Skeletal muscle satellite cell (primary cell): ENCODE measurements around the gene NACAD.

Source experiments
- H3K27me3 ChIP-seq: 2 replicates; pipeline ENCODE4 v1.7.0; 2013; ENCODE audit warnings: low read length; ENCODE audit not compliant: control insufficient read depth, insufficient read depth
- H3K36me3 ChIP-seq: 2 replicates; pipeline ENCODE4 v1.7.0; 2013; ENCODE audit warnings: mild to moderate bottlenecking, control low read depth, low read length; ENCODE audit not compliant: insufficient read depth
- H3K4me1 ChIP-seq: 2 replicates; pipeline ENCODE4 v1.7.0; 2013; ENCODE audit warnings: low read length; ENCODE audit not compliant: control insufficient read depth, insufficient read depth
- H3K4me2 ChIP-seq: 2 replicates; pipeline ENCODE4 v1.7.0; 2013; ENCODE audit warnings: mild to moderate bottlenecking, low read length
- H3K4me3 ChIP-seq: 2 replicates; pipeline ENCODE4 v1.7.0; 2013; ENCODE audit warnings: low read length
- H3K9ac ChIP-seq: 2 replicates; pipeline ENCODE4 v1.7.0; 2013; ENCODE audit warnings: mild to moderate bottlenecking, low read depth, low read length, moderate library complexity
- H3K9me3 ChIP-seq: replicated peaks from 2 replicates; pipeline ENCODE4 v1.7.0; 2013; ENCODE audit warnings: mild to moderate bottlenecking, control low read depth, low read length

Gene NACAD

GRCh38 chr7:45054442-45054841, 34.3 kb downstream of the NACAD start:
- H3K27me3 ChIP-seq, result no peaks in the 10 kb centered on the region
- no peak overlapping the region for H3K4me2 ChIP-seq
- H3K9ac ChIP-seq, result no peak overlapping the region
- H3K4me1 ChIP-seq, result peaks cover 12% of the 10 kb centered on the region
- no peak overlapping the region for H3K4me3 ChIP-seq
- no peaks in the 10 kb centered on the region for H3K9me3 ChIP-seq
- peaks cover 18% of the 10 kb centered on the region for H3K36me3 ChIP-seq

GRCh38 chr7:45053941-45054340, 34.8 kb downstream of the NACAD start:
- Histone ChIP-seq H3K4me2 (no peak overlapping the region), H3K27me3 (no peaks in the 10 kb centered on the region), H3K36me3 (peaks cover 22% of the 10 kb centered on the region), H3K9ac (no peak overlapping the region), H3K9me3 (no peaks in the 10 kb centered on the region), H3K4me3 (no peak overlapping the region), H3K4me1 (peaks cover 12% of the 10 kb centered on the region)

- H3K9ac ChIP-seq, result no peak overlapping the region
- no peak overlapping the region for H3K4me3 ChIP-seq
- no peaks in the 10 kb centered on the region for H3K9me3 ChIP-seq
- H3K36me3 ChIP-seq, result peaks cover 22% of the 10 kb centered on the region
- H3K4me2 ChIP-seq, result no peak overlapping the region
- H3K4me1 ChIP-seq, result peaks cover 12% of the 10 kb centered on the region
- no peaks in the 10 kb centered on the region for H3K27me3 ChIP-seq
Measured at GRCh38 chr7:45053401-45053800, 35.4 kb downstream of the NACAD start.

DNA sequence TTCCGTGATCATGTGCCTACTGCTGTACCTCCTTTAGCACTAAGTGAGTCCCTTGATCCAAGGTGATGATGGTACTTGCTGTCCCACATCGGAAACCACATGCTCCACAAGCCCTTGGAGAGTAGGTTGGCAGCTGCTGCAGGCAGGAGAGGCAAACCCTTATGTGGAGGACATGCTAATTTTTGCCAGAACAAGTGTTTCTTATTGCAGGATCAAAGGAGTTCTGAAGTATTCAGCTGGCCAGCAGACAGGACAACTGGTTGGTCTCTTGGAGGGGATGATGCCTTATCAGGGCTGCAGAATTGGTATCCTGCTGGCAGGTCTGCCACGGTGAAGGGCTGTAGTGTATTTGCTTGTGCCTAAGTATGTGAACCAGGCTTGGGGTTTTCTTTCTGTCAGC, 36.8 kb downstream of the NACAD start:
- Histone ChIP-seq H3K27me3 (no peaks in the 10 kb centered on the region), H3K4me3 (no peak overlapping the region), H3K9ac (no peak overlapping the region), H3K4me2 (no peak overlapping the region), H3K36me3 (peaks cover 27% of the 10 kb centered on the region), H3K4me1 (peaks cover 12% of the 10 kb centered on the region), H3K9me3 (no peaks in the 10 kb centered on the region)

DNA sequence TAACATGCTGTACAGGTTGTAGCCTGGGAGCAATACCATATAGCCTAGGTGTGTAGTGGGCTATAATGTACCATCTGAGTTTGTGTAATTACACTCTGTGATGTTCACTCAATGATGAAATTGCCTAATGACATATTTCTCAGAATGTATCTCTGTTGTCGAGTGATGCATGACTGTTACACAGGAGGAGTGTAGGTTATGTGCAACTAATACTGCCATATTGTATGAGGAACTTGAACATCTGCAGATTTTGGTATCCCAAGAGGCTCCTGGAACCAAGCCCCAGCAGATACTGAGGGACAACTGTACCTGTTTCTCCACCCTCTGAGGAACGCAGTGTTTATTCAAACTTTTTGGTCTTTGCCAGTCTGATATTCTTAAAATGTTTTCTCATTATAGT, 38.6 kb downstream of the NACAD start:
- Histone ChIP-seq H3K9ac (no peak overlapping the region), H3K36me3 (peaks cover 27% of the 10 kb centered on the region), H3K9me3 (no peaks in the 10 kb centered on the region), H3K4me2 (no peak overlapping the region), H3K4me1 (peaks cover 8% of the 10 kb centered on the region), H3K27me3 (no peaks in the 10 kb centered on the region), H3K4me3 (no peak overlapping the region)

- no peaks in the 10 kb centered on the region for H3K9me3 ChIP-seq
- H3K4me3 ChIP-seq, result no peak overlapping the region
- no peak overlapping the region for H3K4me2 ChIP-seq
- no peak overlapping the region for H3K9ac ChIP-seq
- H3K27me3 ChIP-seq, result no peaks in the 10 kb centered on the region
- peaks cover 27% of the 10 kb centered on the region for H3K36me3 ChIP-seq
- no peaks in the 10 kb centered on the region for H3K4me1 ChIP-seq
Measured at GRCh38 chr7:45048748-45049147, 40.0 kb downstream of the NACAD start.

- no peaks in the 10 kb centered on the region for H3K27me3 ChIP-seq
- H3K4me1 ChIP-seq, result no peaks in the 10 kb centered on the region
- no peak overlapping the region for H3K9ac ChIP-seq
- H3K4me3 ChIP-seq, result no peak overlapping the region
- H3K9me3 ChIP-seq, result no peaks in the 10 kb centered on the region
- H3K4me2 ChIP-seq, result no peak overlapping the region
- H3K36me3 ChIP-seq, result peaks cover 33% of the 10 kb centered on the region
Measured at GRCh38 chr7:45044338-45044737, 44.4 kb downstream of the NACAD start.

DNA sequence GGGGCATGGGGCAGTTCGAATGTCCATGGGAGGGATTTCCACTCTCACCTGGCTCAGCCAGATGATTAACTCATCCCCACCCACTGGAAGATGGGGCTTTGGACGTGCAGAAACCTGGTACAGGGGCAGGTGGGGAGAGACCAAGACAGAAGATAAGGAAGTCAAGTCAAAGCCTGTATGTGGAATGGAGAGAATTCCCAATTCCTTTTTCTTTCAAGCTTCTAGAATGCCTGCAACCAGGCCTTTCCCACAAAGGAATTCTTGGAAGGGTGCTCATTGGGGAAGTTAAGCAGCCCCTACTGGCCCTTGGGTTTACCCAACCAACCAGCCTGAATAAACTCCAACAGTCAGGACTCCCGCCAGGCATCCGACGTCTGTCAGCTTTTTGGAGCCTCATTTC, 49.7 kb downstream of the NACAD start:
- H3K36me3 ChIP-seq, result peaks cover 36% of the 10 kb centered on the region
- no peak overlapping the region for H3K9ac ChIP-seq
- H3K9me3 ChIP-seq, result no peaks in the 10 kb centered on the region
- H3K4me1 ChIP-seq, result peaks cover under 1% of the 10 kb centered on the region
- H3K27me3 ChIP-seq, result no peaks in the 10 kb centered on the region
- no peak overlapping the region for H3K4me3 ChIP-seq
- H3K4me2 ChIP-seq, result no peak overlapping the region

DNA sequence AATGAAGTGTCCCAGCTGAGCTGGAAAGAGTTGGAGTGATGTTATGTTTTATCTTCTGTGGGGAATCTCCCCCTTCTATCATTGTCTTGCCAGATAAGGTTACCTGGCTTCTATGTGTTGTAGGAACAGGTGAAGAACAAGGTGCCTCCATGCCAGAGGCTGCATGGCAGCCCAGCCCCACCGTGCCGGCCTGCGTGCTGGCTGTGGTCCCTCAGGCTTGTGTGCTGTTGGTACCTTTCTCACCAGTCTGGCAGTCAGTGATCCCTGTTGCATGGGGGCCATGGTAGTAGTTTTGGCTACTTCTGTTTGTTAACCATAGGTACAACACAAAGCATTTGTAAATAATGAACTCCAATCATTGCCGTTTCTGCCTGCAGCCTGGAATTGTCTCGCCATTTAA, 50.9 kb downstream of the NACAD start:
- Histone ChIP-seq H3K4me2 (no peak overlapping the region), H3K9ac (no peak overlapping the region), H3K9me3 (no peaks in the 10 kb centered on the region), H3K36me3 (peaks cover 32% of the 10 kb centered on the region), H3K4me3 (no peak overlapping the region), H3K27me3 (no peaks in the 10 kb centered on the region), H3K4me1 (peaks cover 13% of the 10 kb centered on the region)

DNA sequence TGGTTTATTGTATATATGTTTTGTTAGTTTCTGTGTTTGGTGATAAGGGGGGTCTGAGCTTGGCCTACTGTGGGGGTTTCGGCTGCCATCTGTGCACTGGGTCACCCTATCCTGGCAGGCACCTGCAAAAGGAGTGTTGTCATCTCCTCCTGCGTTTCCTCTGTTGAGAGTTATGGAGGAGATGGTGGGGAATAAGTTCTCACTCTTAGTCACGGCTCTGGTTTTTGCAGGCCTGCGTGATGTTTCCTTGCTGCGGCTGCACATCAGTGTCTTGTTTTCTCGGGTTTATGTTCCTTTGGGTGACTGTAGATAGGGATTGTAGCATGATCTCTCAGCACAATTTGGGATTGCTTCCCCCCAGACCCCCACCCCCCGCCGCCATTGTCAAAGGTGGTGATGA, 52.0 kb downstream of the NACAD start:
- Histone ChIP-seq H3K4me2 (no peak overlapping the region), H3K9me3 (no peaks in the 10 kb centered on the region), H3K4me1 (peaks cover 17% of the 10 kb centered on the region), H3K9ac (no peak overlapping the region), H3K4me3 (no peak overlapping the region), H3K36me3 (peaks cover 25% of the 10 kb centered on the region), H3K27me3 (no peaks in the 10 kb centered on the region)

GRCh38 chr7:45036317-45036716, 52.5 kb downstream of the NACAD start:
- Histone ChIP-seq H3K9me3 (no peaks in the 10 kb centered on the region), H3K27me3 (no peaks in the 10 kb centered on the region), H3K36me3 (peaks cover 20% of the 10 kb centered on the region), H3K4me3 (no peak overlapping the region), H3K9ac (no peak overlapping the region), H3K4me2 (no peak overlapping the region), H3K4me1 (peaks cover 17% of the 10 kb centered on the region)

DNA sequence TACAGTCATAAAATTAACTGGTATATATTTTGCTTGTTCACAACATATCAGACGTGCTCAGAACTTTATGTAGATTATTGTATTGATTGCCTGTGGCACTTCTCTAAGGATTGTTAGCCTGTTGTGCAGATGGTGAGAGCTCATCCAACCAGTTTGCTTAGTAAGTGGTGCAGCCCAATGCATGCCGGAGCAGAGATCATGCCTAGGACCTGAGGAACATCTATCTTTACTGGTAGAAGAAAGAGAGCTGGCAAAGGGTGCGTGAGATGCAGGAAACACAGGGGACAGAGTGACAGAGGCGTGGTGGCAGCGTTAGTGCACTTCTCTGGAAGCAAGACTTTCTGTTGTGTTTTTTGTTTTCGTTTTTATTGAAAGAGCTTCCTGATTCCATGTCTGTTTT, 52.9 kb downstream of the NACAD start:
- Histone ChIP-seq H3K4me1 (peaks cover 17% of the 10 kb centered on the region), H3K4me3 (no peak overlapping the region), H3K9me3 (no peaks in the 10 kb centered on the region), H3K4me2 (no peak overlapping the region), H3K9ac (no peak overlapping the region), H3K36me3 (peaks cover 18% of the 10 kb centered on the region), H3K27me3 (no peaks in the 10 kb centered on the region)
